Thyroid gland (tissue), 4 donors: ENCODE measurements around the gene ZBTB7A. TPM values are rescaled to one million over a fixed set of nuclear protein-coding genes. Genes with fewer than 3 reads are reported as not detected.

Experiments used
- DNase-seq, 2 donors: peaks; one replicate each; pipeline ENCODE4 v3.0.0-alpha.2; 2019
- H3K27ac ChIP-seq, 3 donors: fragments of 200-600 bp; sonication (generic); 1 replicate in 2 of 3; 2 replicates in 1 of 3; pipeline ENCODE4 v1.5.1; 2016 to 2019; ENCODE audit warnings: mild to moderate bottlenecking in 1 of 3, moderate library complexity in 1 of 3
- H3K27me3 ChIP-seq: fragments of 200-600 bp; sonication (generic); one replicate; pipeline ENCODE4 v1.5.1; 2019
- H3K36me3 ChIP-seq, 2 donors: fragments of 200-600 bp; sonication (generic); one replicate each; pipeline ENCODE4 v1.5.1; 2016 to 2019
- H3K4me1 ChIP-seq, 2 donors: fragments of 200-600 bp; sonication (generic); one replicate each; pipeline ENCODE4 v1.5.1; 2017 to 2019
- H3K4me3 ChIP-seq, 3 donors: fragments of 200-600 bp; sonication (generic); replicated peaks in 1 of 3; 1 replicate in 2 of 3; 2 replicates in 1 of 3; pipeline ENCODE4 v1.5.1; 2016; ENCODE audit warnings: mild to moderate bottlenecking in 1 of 3
- H3K9me3 ChIP-seq: fragments of 200-600 bp; sonication (generic); one replicate; pipeline ENCODE4 v1.5.1; 2017
- CTCF ChIP-seq, 6 experiments: fragments of 200-600 bp in 3 of 6; fragments of 450-650 bp in 3 of 6; sonication (generic) in 3 of 6; IDR thresholded peaks; one replicate each; pipeline ENCODE4 v1.5.1; 2016 to 2019; ENCODE audit warnings: antibody characterized with exemption in 6 of 6, mild to moderate bottlenecking in 2 of 6, inconsistent platforms in 1 of 6, moderate library complexity in 1 of 6
- POLR2A ChIP-seq, 2 donors: fragments of 450-650 bp; IDR thresholded peaks; one replicate each; pipeline ENCODE4 v1.6.1; 2017; ENCODE audit warnings: antibody characterized with exemption in 2 of 2, mild to moderate bottlenecking in 2 of 2, moderate library complexity in 1 of 2
- WGBS, 2 donors: methylation state at CpG; one replicate each; pipeline ENCODE4 v1.1.5; 2017; 5-methylcytosine and 5-hydroxymethylcytosine counted together
- intact Hi-C: fragments of 100-400 bp; cut with DNase I; formaldehyde crosslinking; loops from one replicate; pipeline ENCODE4 v1.15.1; 2023
- total RNA-seq, 4 donors: library from RNA; depleted of rRNA; stranded (reverse); fragments of >200 nt; gene quantifications; one replicate each; pipeline ENCODE4 v1.2.3, GENCODE V29; 2016

The ZBTB7A gene
- total RNA-seq, 4 donors from 2014 or later: 45.3 to 85.3 (median 54.9) TPM

GRCh38 chr19:4113398-4114088 lies 46.8 kb upstream of the ZBTB7A start:
- no peak for DNase-seq
- peaks cover 13 to 33% of the 10 kb centered on the region in 2 donors for H3K36me3 ChIP-seq
- intact Hi-C loops: no loop called here
- no peaks in the 10 kb centered on the region for H3K27me3 ChIP-seq
- TF ChIP-seq POLR2A (IDR thresholded peaks at IDR 0.05) (no peak), CTCF (IDR thresholded peaks at IDR 0.05) (no peak)
- 87 to 91% methylated on average over 18 to 22 of the region's 22 CpGs for WGBS, 2 donors
- H3K4me3 ChIP-seq: no peak overlapping the region
- H3K27ac ChIP-seq: no peak overlapping the region
- peaks cover 0 to 7% of the 10 kb centered on the region in 2 donors for H3K4me1 ChIP-seq
- no peaks in the 10 kb centered on the region for H3K9me3 ChIP-seq

- no peak for DNase-seq
- no peaks in the 10 kb centered on the region for H3K27me3 ChIP-seq
- H3K9me3 ChIP-seq: no peaks in the 10 kb centered on the region
- H3K4me3 ChIP-seq: no peak overlapping the region
- peaks cover 0 to 7% of the 10 kb centered on the region in 2 donors for H3K4me1 ChIP-seq
- H3K27ac ChIP-seq: no peak overlapping the region
- H3K36me3 ChIP-seq: peaks cover 13 to 36% of the 10 kb centered on the region in 2 donors
- 98 to 100% methylated on average over 13 to 14 of the region's 17 CpGs for WGBS, 2 donors
- intact Hi-C loops: no loop called here
- TF ChIP-seq CTCF (IDR thresholded peaks at IDR 0.05) (no peak), POLR2A (IDR thresholded peaks at IDR 0.05) (no peak)
These were observed 45.7 kb upstream of the ZBTB7A start for GRCh38 chr19:4112367-4112766.

- no peak for TF ChIP-seq CTCF (IDR thresholded peaks at IDR 0.05)
- no peak for TF ChIP-seq POLR2A (IDR thresholded peaks at IDR 0.05)
- Histone ChIP-seq H3K36me3 (peaks cover 13 to 27% of the 10 kb centered on the region in 2 donors), H3K27ac (no peak overlapping the region), H3K9me3 (no peaks in the 10 kb centered on the region), H3K4me1 (peaks cover 0 to 7% of the 10 kb centered on the region in 2 donors), H3K4me3 (no peak overlapping the region), H3K27me3 (no peaks in the 10 kb centered on the region)
- intact Hi-C loops: no loop called here
- 93 to 98% methylated on average over 6 of the region's 6 CpGs for WGBS, 2 donors
- no peak for DNase-seq
These were observed 42.9 kb upstream of the ZBTB7A start for GRCh38 chr19:4109626-4109945.

- Histone ChIP-seq H3K4me1 (peaks cover 0 to 7% of the 10 kb centered on the region in 2 donors), H3K9me3 (no peaks in the 10 kb centered on the region), H3K4me3 (no peak overlapping the region), H3K27me3 (no peaks in the 10 kb centered on the region), H3K27ac (no peak overlapping the region), H3K36me3 (peaks cover 9 to 23% of the 10 kb centered on the region in 2 donors)
- 87 to 88% methylated on average over 31 to 35 of the region's 35 CpGs for WGBS, 2 donors
- DNase-seq: peak; percentile 11 to 44
- intact Hi-C loops: no loop called here
- TF ChIP-seq CTCF (IDR thresholded peaks at IDR 0.05) (no peak), POLR2A (IDR thresholded peaks at IDR 0.05) (no peak)
These were observed 42.3 kb upstream of the ZBTB7A start for GRCh38 chr19:4108767-4109625.

GRCh38 chr19:4103080-4103433 lies 36.4 kb upstream of the ZBTB7A start:
- H3K36me3 ChIP-seq: peaks cover 41 to 51% of the 10 kb centered on the region in 2 donors
- no peak overlapping the region for H3K4me3 ChIP-seq
- TF ChIP-seq CTCF (IDR thresholded peaks at IDR 0.05): no peak
- no peak for TF ChIP-seq POLR2A (IDR thresholded peaks at IDR 0.05)
- DNase-seq: no peak
- no peak overlapping the region for H3K27ac ChIP-seq
- intact Hi-C loops: no loop called here
- H3K4me1 ChIP-seq: no peaks in the 10 kb centered on the region
- no peaks in the 10 kb centered on the region for H3K9me3 ChIP-seq
- no peaks in the 10 kb centered on the region for H3K27me3 ChIP-seq
- 85% methylated on average over 8 of the region's 9 CpGs; no CpG with 5 or more reads in 1 of the 2 donors for WGBS, 2 donors
